H1 (cell line): ENCODE data around the gene WDR26. TPM values are rescaled to one million over a fixed set of nuclear protein-coding genes. Genes with fewer than 3 reads are reported as not detected.

ENCODE experiments used
- CHD7 ChIP-seq: fragments of 300-600 bp; sonication (generic); IDR thresholded peaks from 2 replicates; pipeline ENCODE4 v1.7.1; 2012; ENCODE audit warnings: low read length, moderate library complexity, mild to moderate bottlenecking, inconsistent platforms; ENCODE audit not compliant: insufficient replicate concordance
- polyA plus RNA-seq, 7 experiments: library from polyadenylated mRNA; depleted of rRNA in 3 of 7; stranded (reverse) in 5 of 7; unstranded in 2 of 7; fragments of >200 nt in 5 of 7; fragments of 200-250 nt in 2 of 7; gene quantifications; 1 replicate in 5 of 7; 2 replicates in 1 of 7; 4 replicates in 1 of 7; pipeline versions ENCODE4 v1.2.1 to v1.2.3, GENCODE V29; 2011 to 2013; ENCODE audit warnings: missing spikeins in 2 of 7, mixed read lengths in 2 of 7
- total RNA-seq: library from RNA; stranded (reverse); fragmentation: NEBNext Ultra II Directional; extraction: Animal tissue kit (Norgen Biotek cat#: 25700); gene quantifications from 2 replicates; pipeline ENCODE4 v1.2.1, GENCODE V29; 2021

WDR26 gene
- total and polyA plus RNA-seq, 2 of the 8 experiments (the other 6 are each of a cell fraction or from before 2014, with no cell fraction given) = 18.0 to 72.5 TPM

- TF ChIP-seq CHD7 = no peak
Observed at GRCh38 chr1:224447971-224448370, 13.4 kb upstream of the WDR26 start (continued).
